OCI-LY1 (cell line): Measurements from ENCODE around the gene CCNY.

Source experiments
- CTCF ChIP-seq: fragments of 200-600 bp; sonication (generic), shearing (Covaris generic); IDR thresholded peaks from 2 replicates; pipeline ENCODE4 v1.5.1; 2017; ENCODE audit warnings: mild to moderate bottlenecking, antibody characterized with exemption, low read length, moderate library complexity, mixed read lengths
- EZH2 ChIP-seq: fragments of 200-600 bp; sonication (generic), shearing (Covaris generic); IDR thresholded peaks from 2 replicates; pipeline ENCODE4 v1.8.0; 2017; ENCODE audit warnings: borderline replicate concordance, mixed run types, mild to moderate bottlenecking, antibody characterized with exemption, low read length, moderate library complexity, mixed read lengths

- TF ChIP-seq CTCF (no peak), EZH2 (no peak)
Observed at GRCh38 chr10:35614312-35614711, 278.0 kb downstream of the CCNY start.
